WERI-Rb-1 (cell line): ENCODE data around the gene SVBP.

Experiments used
- DNase-seq: peaks from one replicate; pipeline ENCODE4 v3.0.0-alpha.2; 2020
- H3K27ac ChIP-seq: fragments of 250-450 bp; sonication (Bioruptor Pico); 2 replicates; pipeline ENCODE4 v1.5.1; 2020; ENCODE audit warnings: mild to moderate bottlenecking, moderate library complexity
- H3K27me3 ChIP-seq: fragments of 250-450 bp; sonication (Bioruptor Pico); 2 replicates; pipeline ENCODE4 v1.5.1; 2021; ENCODE audit warnings: mild to moderate bottlenecking, low read depth, moderate library complexity; ENCODE audit not compliant: insufficient read depth, severe bottlenecking
- H3K36me3 ChIP-seq: fragments of 250-450 bp; sonication (Bioruptor Pico); 2 replicates; pipeline ENCODE4 v1.5.1; 2020; ENCODE audit warnings: mild to moderate bottlenecking, moderate library complexity
- H3K4me3 ChIP-seq: 2 replicates; pipeline ENCODE4 v1.5.1; 2011; ENCODE audit warnings: low read depth, mild to moderate bottlenecking, control low read depth, low read length
- H3K9me3 ChIP-seq: fragments of 250-450 bp; sonication (Bioruptor Pico); 2 replicates; pipeline ENCODE4 v1.5.1; 2021; ENCODE audit warnings: mild to moderate bottlenecking, moderate library complexity; ENCODE audit not compliant: severe bottlenecking
- TF ChIP-seq, protein P1 (sequence below): IDR thresholded peaks from 2 replicates; pipeline ENCODE4 v1.5.1; 2011; ENCODE audit warnings: low read depth, mild to moderate bottlenecking, control low read depth, inconsistent platforms, low read length

Gene SVBP

DNA sequence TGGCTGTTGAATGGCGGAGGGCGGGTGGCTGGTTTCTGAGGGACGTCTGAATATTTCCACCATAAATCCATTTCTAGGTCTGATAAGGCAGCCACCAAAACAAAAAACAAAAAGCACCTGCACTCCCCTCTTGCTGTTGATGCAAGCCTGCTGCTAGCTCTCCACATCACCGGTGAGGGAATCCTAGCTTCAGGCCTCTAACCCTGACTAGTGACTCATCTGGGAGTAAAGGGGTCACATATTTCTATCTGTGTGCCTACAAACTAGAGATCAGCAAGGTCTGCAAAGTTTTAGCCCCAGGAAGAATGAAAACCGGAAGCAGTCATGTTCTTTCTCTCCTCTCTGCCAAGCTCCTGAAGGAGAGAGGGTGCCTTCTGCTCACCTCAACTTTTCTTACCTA is 10.6 kb downstream of the SVBP start:
- DNase-seq, result no peak
- Histone ChIP-seq H3K9me3 (peaks cover 5% of the 10 kb centered on the region), H3K4me3 (no peak overlapping the region), H3K27ac (peak overlapping the region; percentile 58), H3K27me3 (no peaks in the 10 kb centered on the region), H3K36me3 (peaks cover 19% of the 10 kb centered on the region)
- TF ChIP-seq, protein P1, sequence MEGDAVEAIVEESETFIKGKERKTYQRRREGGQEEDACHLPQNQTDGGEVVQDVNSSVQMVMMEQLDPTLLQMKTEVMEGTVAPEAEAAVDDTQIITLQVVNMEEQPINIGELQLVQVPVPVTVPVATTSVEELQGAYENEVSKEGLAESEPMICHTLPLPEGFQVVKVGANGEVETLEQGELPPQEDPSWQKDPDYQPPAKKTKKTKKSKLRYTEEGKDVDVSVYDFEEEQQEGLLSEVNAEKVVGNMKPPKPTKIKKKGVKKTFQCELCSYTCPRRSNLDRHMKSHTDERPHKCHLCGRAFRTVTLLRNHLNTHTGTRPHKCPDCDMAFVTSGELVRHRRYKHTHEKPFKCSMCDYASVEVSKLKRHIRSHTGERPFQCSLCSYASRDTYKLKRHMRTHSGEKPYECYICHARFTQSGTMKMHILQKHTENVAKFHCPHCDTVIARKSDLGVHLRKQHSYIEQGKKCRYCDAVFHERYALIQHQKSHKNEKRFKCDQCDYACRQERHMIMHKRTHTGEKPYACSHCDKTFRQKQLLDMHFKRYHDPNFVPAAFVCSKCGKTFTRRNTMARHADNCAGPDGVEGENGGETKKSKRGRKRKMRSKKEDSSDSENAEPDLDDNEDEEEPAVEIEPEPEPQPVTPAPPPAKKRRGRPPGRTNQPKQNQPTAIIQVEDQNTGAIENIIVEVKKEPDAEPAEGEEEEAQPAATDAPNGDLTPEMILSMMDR, result no peak

DNA sequence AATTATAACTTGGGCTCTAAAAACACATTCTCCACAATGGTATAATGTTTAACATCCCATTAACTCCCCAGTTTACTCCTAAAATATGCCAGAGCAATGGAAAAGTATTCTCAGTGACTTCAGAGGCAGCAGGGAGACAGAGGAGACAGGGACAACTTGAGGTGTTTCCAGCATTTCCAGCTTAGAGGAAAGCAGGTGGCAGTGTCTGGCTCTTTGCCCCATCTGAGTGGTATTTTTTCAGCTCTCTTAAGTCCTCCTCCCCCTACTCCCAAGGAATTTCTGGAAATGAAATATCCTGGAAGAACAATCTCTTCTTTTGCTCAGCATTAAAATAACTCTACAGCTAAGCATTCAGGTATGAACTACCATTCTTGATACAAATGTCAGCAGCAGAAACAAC is 11.0 kb downstream of the SVBP start:
- no peak overlapping the region for H3K4me3 ChIP-seq
- peaks cover 19% of the 10 kb centered on the region for H3K36me3 ChIP-seq
- H3K27ac ChIP-seq, result peak overlapping the region; percentile 58
- TF ChIP-seq, protein P1, result no peak
- no peaks in the 10 kb centered on the region for H3K27me3 ChIP-seq
- DNase-seq, result no peak
- peaks cover 5% of the 10 kb centered on the region for H3K9me3 ChIP-seq

DNA sequence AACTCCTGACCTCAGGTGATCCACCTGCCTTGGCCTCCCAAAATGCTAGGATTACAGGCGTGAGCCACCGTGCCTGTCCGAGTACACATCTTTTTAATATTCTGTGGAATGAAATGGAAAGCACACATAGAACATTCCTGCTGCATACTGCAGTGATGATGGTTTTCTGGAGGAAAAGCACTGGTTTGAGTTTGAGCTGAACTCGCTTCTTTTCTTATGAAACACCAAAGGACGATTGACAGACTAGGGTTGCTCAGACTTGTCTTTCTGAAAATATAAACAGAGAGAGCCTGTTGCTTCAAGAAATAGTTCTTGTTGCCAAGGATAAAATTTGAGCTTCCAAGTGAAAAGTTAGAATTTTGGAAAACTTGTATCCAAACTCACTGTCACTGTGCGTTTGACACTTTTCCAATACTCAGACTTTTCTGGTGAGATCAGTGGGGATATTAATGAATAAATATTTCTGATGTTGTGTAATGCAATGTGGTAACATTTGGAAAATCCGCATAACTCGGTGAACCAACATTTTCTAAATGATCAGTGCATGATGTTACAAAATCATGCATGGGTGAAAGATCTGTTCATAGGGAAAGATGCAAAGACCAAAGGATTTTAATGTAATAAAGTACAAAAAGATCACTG is 15.2 kb downstream of the SVBP start:
- TF ChIP-seq, protein P1, result no peak
- Histone ChIP-seq H3K36me3 (peaks cover 14% of the 10 kb centered on the region), H3K4me3 (no peak overlapping the region), H3K9me3 (peaks cover 5% of the 10 kb centered on the region), H3K27ac (no peak overlapping the region), H3K27me3 (no peaks in the 10 kb centered on the region)
- DNase-seq, result no peak

DNA sequence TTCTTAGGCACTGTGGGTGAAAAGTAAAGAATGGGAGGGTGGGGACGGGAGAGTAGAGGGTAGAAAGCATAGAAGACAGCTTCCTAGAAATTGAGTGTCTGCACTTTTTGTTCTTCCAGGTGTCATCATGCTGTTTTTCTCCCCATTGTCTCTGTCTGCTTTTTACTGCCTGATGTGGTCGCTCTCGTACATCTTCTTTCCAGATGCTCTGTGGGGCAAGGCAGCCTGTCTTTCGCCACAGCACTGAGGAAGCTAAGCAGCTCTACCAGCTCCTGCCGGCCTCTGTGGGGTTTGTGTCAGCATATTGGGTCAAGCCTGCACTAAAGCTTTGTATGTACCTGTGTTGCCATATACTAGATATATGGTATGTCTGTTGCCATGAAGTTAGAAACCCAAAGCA is 19.2 kb downstream of the SVBP start:
- Histone ChIP-seq H3K27ac (no peak overlapping the region), H3K36me3 (no peaks in the 10 kb centered on the region), H3K27me3 (no peaks in the 10 kb centered on the region), H3K4me3 (no peak overlapping the region), H3K9me3 (no peaks in the 10 kb centered on the region)
- TF ChIP-seq, protein P1, result no peak
- no peak for DNase-seq

DNA sequence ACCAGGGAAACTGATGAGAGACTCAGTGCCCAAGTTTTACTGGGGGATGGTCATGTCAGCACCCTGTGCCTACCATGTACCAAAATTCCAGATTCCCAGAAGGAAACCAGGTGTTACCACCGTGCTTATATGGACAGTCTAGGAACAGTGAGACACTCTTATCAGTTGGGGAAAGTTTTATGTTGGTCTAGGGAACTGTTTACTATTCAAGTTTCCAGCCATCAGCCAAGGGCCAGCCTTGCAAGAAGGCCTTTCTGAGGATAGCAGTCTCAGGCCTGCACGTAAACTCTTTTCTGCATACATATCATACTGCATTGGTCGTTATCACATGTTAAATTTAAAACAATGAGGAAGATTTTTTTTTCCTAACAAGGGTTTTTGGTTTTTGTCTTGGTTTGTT is 19.8 kb downstream of the SVBP start:
- Histone ChIP-seq H3K4me3 (no peak overlapping the region), H3K9me3 (no peaks in the 10 kb centered on the region), H3K27ac (no peak overlapping the region), H3K27me3 (no peaks in the 10 kb centered on the region), H3K36me3 (no peaks in the 10 kb centered on the region)
- TF ChIP-seq, protein P1, result no peak
- DNase-seq, result no peak

DNA sequence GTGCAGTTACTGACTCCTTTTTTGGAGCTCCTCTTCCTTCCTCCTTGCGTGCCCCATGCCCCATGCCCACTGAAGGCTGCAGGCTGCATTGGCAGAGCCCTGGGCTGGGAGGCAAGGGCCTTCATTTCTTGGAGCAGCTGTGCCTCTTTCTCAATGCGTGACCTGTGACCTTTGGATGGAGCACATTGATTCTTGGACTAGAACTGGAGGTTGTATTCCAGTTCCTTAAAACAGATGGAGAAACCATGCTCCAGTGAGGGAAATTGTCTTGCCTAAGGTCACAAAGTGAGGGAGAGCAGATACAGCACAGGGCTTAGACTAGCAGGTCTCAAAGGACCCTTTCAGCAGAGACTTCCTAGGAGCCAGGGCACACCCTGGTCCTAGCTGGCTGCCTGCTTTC is 23.4 kb downstream of the SVBP start:
- H3K9me3 ChIP-seq, result no peaks in the 10 kb centered on the region
- TF ChIP-seq, protein P1, result no peak
- H3K36me3 ChIP-seq, result no peaks in the 10 kb centered on the region
- H3K27ac ChIP-seq, result no peak overlapping the region
- no peak for DNase-seq
- H3K4me3 ChIP-seq, result no peak overlapping the region
- no peaks in the 10 kb centered on the region for H3K27me3 ChIP-seq
